Activated CD8-positive, alpha-beta memory T cell treated with anti-CD3 and anti-CD28 coated beads, Interleukin-2, amount 50 U/mL, for 48 hours (primary cell): Measurements from ENCODE around the gene OSBPL10.

Experiments used
- DNase-seq: peaks from one replicate; pipeline ENCODE4 v3.0.0-alpha.2; 2020

OSBPL10 gene

GRCh38 chr3:31919528-31919927 lies 61.5 kb downstream of the OSBPL10 start:
- no peak for DNase-seq

- DNase-seq: no peak
Observed at GRCh38 chr3:31918179-31919150, 62.6 kb downstream of the OSBPL10 start.

- DNase-seq: no peak
Observed at GRCh38 chr3:31917303-31918005, 63.6 kb downstream of the OSBPL10 start.

- DNase-seq: no peak
Observed at GRCh38 chr3:31911643-31912042, 69.4 kb downstream of the OSBPL10 start.

- DNase-seq: no peak
Observed at GRCh38 chr3:31911124-31911523, 69.9 kb downstream of the OSBPL10 start.

GRCh38 chr3:31909455-31909854 lies 71.6 kb downstream of the OSBPL10 start:
- DNase-seq: no peak

GRCh38 chr3:31908391-31909097 lies 72.5 kb downstream of the OSBPL10 start:
- no peak for DNase-seq

- no peak for DNase-seq
Observed at GRCh38 chr3:31906182-31906581, 74.9 kb downstream of the OSBPL10 start.

GRCh38 chr3:31903686-31904431 lies 77.2 kb downstream of the OSBPL10 start:
- no peak for DNase-seq

GRCh38 chr3:31900583-31900982 lies 80.5 kb downstream of the OSBPL10 start:
- DNase-seq: no peak

- no peak for DNase-seq
Observed at GRCh38 chr3:31896648-31897433, 84.2 kb downstream of the OSBPL10 start.

GRCh38 chr3:31896026-31896425 lies 85.0 kb downstream of the OSBPL10 start:
- no peak for DNase-seq

GRCh38 chr3:31895471-31895870 lies 85.6 kb downstream of the OSBPL10 start:
- no peak for DNase-seq

- DNase-seq: no peak
Observed at GRCh38 chr3:31892916-31893573, 88.0 kb downstream of the OSBPL10 start.

GRCh38 chr3:31892500-31892899 lies 88.6 kb downstream of the OSBPL10 start:
- no peak for DNase-seq

- DNase-seq: no peak
Observed at GRCh38 chr3:31891876-31892455, 89.1 kb downstream of the OSBPL10 start.

- DNase-seq: no peak
Observed at GRCh38 chr3:31890742-31891469, 90.2 kb downstream of the OSBPL10 start.

- no peak for DNase-seq
Observed at GRCh38 chr3:31890007-31890406, 91.1 kb downstream of the OSBPL10 start.

GRCh38 chr3:31885235-31885634 lies 95.8 kb downstream of the OSBPL10 start:
- DNase-seq: no peak

- no peak for DNase-seq
Observed at GRCh38 chr3:31884251-31884650, 96.8 kb downstream of the OSBPL10 start.
